SK-N-SH (cell line): ENCODE measurements around the gene RAB15. TPM values are rescaled to one million over a fixed set of nuclear protein-coding genes. Genes with fewer than 3 reads are reported as not detected.

Source experiments
- CTCF ChIA-PET: fragments of 300-600, 350-600 bp; formaldehyde crosslinking; extraction: SDS; loops from one replicate; lab custom pipeline; 2021; lab: Yijun Ruan, JAX
- POLR2A ChIA-PET: fragments of 350-600 bp; sonication (Branson Sonifier 250); formaldehyde crosslinking; extraction: SDS; loops from one replicate; lab custom pipeline; 2020; ENCODE audit warnings: antibody characterized with exemption, inconsistent platforms; lab: Yijun Ruan, JAX
- DNase-seq: peaks from one replicate; pipeline ENCODE4 v3.0.0; 2012
- H2AFZ ChIP-seq: fragments of 200-600 bp; sonication (generic); 2 replicates; pipeline ENCODE4 v1.8.1; 2016; ENCODE audit warnings: antibody characterized with exemption, mild to moderate bottlenecking, low read depth
- H3F3A ChIP-seq: fragments of 200-600 bp; sonication (generic); replicated peaks from 2 replicates; pipeline ENCODE3; 2016; ENCODE audit warnings: antibody characterized with exemption, mild to moderate bottlenecking; ENCODE audit not compliant: insufficient read depth
- H3K27ac ChIP-seq, 2 experiments: fragments of 200-500 bp in 1 of 2; fragments of 200-600 bp in 1 of 2; sonication (Bioruptor generic) in 1 of 2; sonication (generic), shearing (Covaris generic) in 1 of 2; 2 replicates each; pipeline versions ENCODE4 v1.5.1 to v1.6.1; 2014 to 2016; ENCODE audit warnings: low read depth in 2 of 2, inconsistent platforms in 1 of 2, low read length in 1 of 2, mild to moderate bottlenecking in 1 of 2, mixed read lengths in 1 of 2
- H3K27me3 ChIP-seq: fragments of 200-600 bp; sonication (generic), shearing (Covaris generic); 2 replicates; pipeline ENCODE4 v1.6.1; 2016; ENCODE audit warnings: mixed run types; ENCODE audit not compliant: insufficient read depth
- H3K36me3 ChIP-seq, 2 experiments: fragments of 200-500 bp in 1 of 2; fragments of 200-600 bp in 1 of 2; sonication (Bioruptor generic) in 1 of 2; sonication (generic) in 1 of 2; replicated peaks in 1 of 2; 2 replicates each; pipeline versions ENCODE3 to v1.5.1; 2014 to 2016; ENCODE audit warnings: low read length in 1 of 2, mild to moderate bottlenecking in 1 of 2; ENCODE audit not compliant: insufficient read depth in 2 of 2, control insufficient read depth in 1 of 2
- H3K4me1 ChIP-seq, 2 experiments: fragments of 200-500 bp in 1 of 2; fragments of 200-600 bp in 1 of 2; sonication (Bioruptor generic) in 1 of 2; sonication (generic), shearing (Covaris generic) in 1 of 2; 2 replicates each; pipeline versions ENCODE4 v1.5.1 to v1.6.1; 2014 to 2016; ENCODE audit warnings: low read depth in 1 of 2, low read length in 1 of 2, mixed run types in 1 of 2; ENCODE audit not compliant: insufficient read depth in 2 of 2, control insufficient read depth in 1 of 2
- H3K4me2 ChIP-seq: fragments of 200-600 bp; sonication (generic), shearing (Covaris generic); 2 replicates; pipeline ENCODE4 v1.6.1; 2017; ENCODE audit warnings: mixed run types
- H3K4me3 ChIP-seq, 2 experiments: fragments of 200-500 bp in 1 of 2; fragments of 200-600 bp in 1 of 2; sonication (Bioruptor generic) in 1 of 2; sonication (generic), shearing (Covaris generic) in 1 of 2; 2 replicates each; pipeline versions ENCODE4 v1.5.1 to v1.8.1; 2014 to 2016; ENCODE audit warnings: low read depth in 2 of 2, inconsistent platforms in 1 of 2, low read length in 1 of 2, mild to moderate bottlenecking in 1 of 2, mixed read lengths in 1 of 2, moderate library complexity in 1 of 2
- H3K79me2 ChIP-seq: fragments of 200-600 bp; sonication (generic); 2 replicates; pipeline ENCODE4 v1.8.1; 2017; ENCODE audit warnings: mild to moderate bottlenecking; ENCODE audit not compliant: insufficient read depth
- H3K9ac ChIP-seq: fragments of 200-600 bp; sonication (generic); 2 replicates; pipeline ENCODE4 v1.6.1; 2017; ENCODE audit warnings: mixed run types
- H3K9me2 ChIP-seq: fragments of 200-600 bp; sonication (generic); 2 replicates; pipeline ENCODE4 v1.6.1; 2017; ENCODE audit warnings: mixed run types
- H3K9me3 ChIP-seq: fragments of 200-600 bp; sonication (generic); 2 replicates; pipeline ENCODE4 v1.6.1; 2017; ENCODE audit warnings: mixed run types, mild to moderate bottlenecking, moderate library complexity
- H4K20me1 ChIP-seq: fragments of 200-600 bp; sonication (generic); 2 replicates; pipeline ENCODE4 v1.6.1; 2017; ENCODE audit warnings: mild to moderate bottlenecking, mixed run types; ENCODE audit not compliant: insufficient read depth
- CHD2 ChIP-seq: fragments of 150-350 bp; IDR thresholded peaks from 2 replicates; pipeline ENCODE4 v1.6.1; 2018; ENCODE audit warnings: low read length; ENCODE audit not compliant: partially characterized antibody
- ELF1 ChIP-seq: IDR thresholded peaks from 2 replicates; pipeline ENCODE4 v1.4.0; 2012
- EZH2phosphoT487 ChIP-seq: fragments of 200-600 bp; sonication (generic); IDR thresholded peaks from 2 replicates; pipeline ENCODE4 v1.6.1; 2017; ENCODE audit warnings: low read depth, mixed run types, mild to moderate bottlenecking, antibody characterized with exemption, moderate library complexity, borderline replicate concordance
- FOSL2 ChIP-seq: IDR thresholded peaks from 2 replicates; pipeline ENCODE4 v1.4.0; 2012; ENCODE audit warnings: low read depth, mild to moderate bottlenecking, moderate library complexity, borderline replicate concordance
- FOXJ3 ChIP-seq: sonication (generic); formaldehyde crosslinking; IDR thresholded peaks from 2 replicates; pipeline ENCODE4 v1.5.1; 2020; ENCODE audit warnings: mild to moderate bottlenecking, missing genetic modification reagents
- GATA2 ChIP-seq: sonication (generic); formaldehyde crosslinking; IDR thresholded peaks from 2 replicates; pipeline ENCODE4 v1.5.0; 2020; ENCODE audit warnings: mild to moderate bottlenecking, missing genetic modification reagents
- JUND ChIP-seq: IDR thresholded peaks from 2 replicates; pipeline ENCODE4 v1.4.0; 2012
- MAX ChIP-seq: IDR thresholded peaks from 2 replicates; pipeline ENCODE4 v1.4.0; 2012; ENCODE audit warnings: low read depth
- MXI1 ChIP-seq: IDR thresholded peaks from 2 replicates; pipeline ENCODE4 v1.6.1; 2012; ENCODE audit warnings: mild to moderate bottlenecking, low read depth, low read length, improper control_type of control experiment
- NFIC ChIP-seq: IDR thresholded peaks from 2 replicates; pipeline ENCODE4 v1.4.0; 2012; ENCODE audit warnings: borderline replicate concordance
- RAD21 ChIP-seq: IDR thresholded peaks from 2 replicates; pipeline ENCODE4 v1.6.1; 2012; ENCODE audit warnings: mild to moderate bottlenecking, low read length
- RXRA ChIP-seq: IDR thresholded peaks from 2 replicates; pipeline ENCODE4 v1.4.0; 2012; ENCODE audit warnings: low read depth, mild to moderate bottlenecking, borderline replicate concordance
- SMC3 ChIP-seq: IDR thresholded peaks from 2 replicates; pipeline ENCODE4 v1.6.1; 2012; ENCODE audit warnings: low read depth, low read length, improper control_type of control experiment
- TCF12 ChIP-seq: IDR thresholded peaks from 2 replicates; pipeline ENCODE4 v1.4.0; 2012
- TEAD4 ChIP-seq: IDR thresholded peaks from 2 replicates; pipeline ENCODE4 v1.4.0; 2012; ENCODE audit warnings: mild to moderate bottlenecking, borderline replicate concordance; ENCODE audit not compliant: insufficient read depth
- USF1 ChIP-seq: IDR thresholded peaks from 2 replicates; pipeline ENCODE4 v1.4.0; 2012; ENCODE audit warnings: low read depth, borderline replicate concordance
- WGBS: methylation state at CpG from one replicate; pipeline ENCODE4 v1.1.6; 2017; ENCODE audit warnings: low lambda C conversion rate; 5-methylcytosine and 5-hydroxymethylcytosine counted together
- polyA plus RNA-seq, 3 experiments: library from polyadenylated mRNA; depleted of rRNA; stranded (reverse); fragments of >200 nt; gene quantifications; 2 replicates each; pipeline ENCODE4 v1.2.3, GENCODE V29; 2012
- TF ChIP-seq, protein P1 (sequence below): fragments of 200-600 bp; sonication (generic); IDR thresholded peaks from 2 replicates; pipeline ENCODE4 v1.6.1; 2017; ENCODE audit warnings: antibody characterized with exemption, mild to moderate bottlenecking, moderate library complexity
- TF ChIP-seq, protein P2 (sequence below): fragments of 150-350 bp; IDR thresholded peaks from 2 replicates; pipeline ENCODE4 v1.6.1; 2017; ENCODE audit warnings: antibody characterized with exemption, low read length, low read depth, borderline replicate concordance
- TF ChIP-seq, protein P3 (sequence below): fragments of 150-350 bp; IDR thresholded peaks from 2 replicates; pipeline ENCODE4 v1.6.1; 2016; ENCODE audit warnings: mild to moderate bottlenecking, low read depth, low read length
- TF ChIP-seq, protein P4 (sequence below): IDR thresholded peaks from 2 replicates; pipeline ENCODE4; 2012

RAB15 gene
- polyA plus RNA-seq, 1 of the 3 experiments (the other 2 are of a cell fraction), result 14.2 TPM

- no peaks in the 10 kb centered on the region for H3K36me3 ChIP-seq
- peaks cover 16% of the 10 kb centered on the region for H3K79me2 ChIP-seq
- ChIA-PET CTCF (interaction anchor here (0.7 to 4.7 kb wide), 10 partner anchors 11 to 1088 kb away, joined by 3 to 50 read pairs (median 3); no protein-coding TSS in a partner anchor), POLR2A (no interaction called here)
- no peaks in the 10 kb centered on the region for H3K27me3 ChIP-seq
- peak overlapping the region; percentile 74 for H2AFZ ChIP-seq
- no peak overlapping the region for H3K27ac ChIP-seq
- DNase-seq, result peak; percentile 65
- no peak overlapping the region for H3K9ac ChIP-seq
- TF ChIP-seq SMC3 (peak; percentile 35), EZH2phosphoT487 (no peak), RAD21 (peak; percentile 79)
- TF ChIP-seq, protein P1, sequence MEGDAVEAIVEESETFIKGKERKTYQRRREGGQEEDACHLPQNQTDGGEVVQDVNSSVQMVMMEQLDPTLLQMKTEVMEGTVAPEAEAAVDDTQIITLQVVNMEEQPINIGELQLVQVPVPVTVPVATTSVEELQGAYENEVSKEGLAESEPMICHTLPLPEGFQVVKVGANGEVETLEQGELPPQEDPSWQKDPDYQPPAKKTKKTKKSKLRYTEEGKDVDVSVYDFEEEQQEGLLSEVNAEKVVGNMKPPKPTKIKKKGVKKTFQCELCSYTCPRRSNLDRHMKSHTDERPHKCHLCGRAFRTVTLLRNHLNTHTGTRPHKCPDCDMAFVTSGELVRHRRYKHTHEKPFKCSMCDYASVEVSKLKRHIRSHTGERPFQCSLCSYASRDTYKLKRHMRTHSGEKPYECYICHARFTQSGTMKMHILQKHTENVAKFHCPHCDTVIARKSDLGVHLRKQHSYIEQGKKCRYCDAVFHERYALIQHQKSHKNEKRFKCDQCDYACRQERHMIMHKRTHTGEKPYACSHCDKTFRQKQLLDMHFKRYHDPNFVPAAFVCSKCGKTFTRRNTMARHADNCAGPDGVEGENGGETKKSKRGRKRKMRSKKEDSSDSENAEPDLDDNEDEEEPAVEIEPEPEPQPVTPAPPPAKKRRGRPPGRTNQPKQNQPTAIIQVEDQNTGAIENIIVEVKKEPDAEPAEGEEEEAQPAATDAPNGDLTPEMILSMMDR, result peak; percentile 80
- no peaks in the 10 kb centered on the region for H4K20me1 ChIP-seq
- H3K4me3 ChIP-seq, result peak overlapping the region; percentile 36 to 54
- no peaks in the 10 kb centered on the region for H3F3A ChIP-seq
- WGBS, result 3% methylated on average over 15 of the region's 15 CpGs
- H3K9me2 ChIP-seq, result no peaks in the 10 kb centered on the region
- no peaks in the 10 kb centered on the region for H3K9me3 ChIP-seq
- H3K4me2 ChIP-seq, result peak overlapping the region; percentile 36
- H3K4me1 ChIP-seq, result peaks cover 6 to 8% of the 10 kb centered on the region in 2 experiments; a peak in 3 of 4 replicates
Measured at GRCh38 chr14:64983439-64984310, 11.5 kb upstream of the RAB15 start.

- H3K9me2 ChIP-seq, result no peaks in the 10 kb centered on the region
- no peak for DNase-seq
- CTCF ChIA-PET, result no interaction called here
- H3K9ac ChIP-seq, result no peak overlapping the region
- H3F3A ChIP-seq, result no peaks in the 10 kb centered on the region
- H3K4me3 ChIP-seq, result no peak overlapping the region
- no peaks in the 10 kb centered on the region for H3K27me3 ChIP-seq
- no peak overlapping the region for H3K4me2 ChIP-seq
- H3K79me2 ChIP-seq, result no peaks in the 10 kb centered on the region
- H3K9me3 ChIP-seq, result no peaks in the 10 kb centered on the region
- H3K36me3 ChIP-seq, result no peaks in the 10 kb centered on the region
- no peaks in the 10 kb centered on the region for H4K20me1 ChIP-seq
- 65% methylated on average over 5 of the region's 5 CpGs for WGBS
- no peak overlapping the region for H3K27ac ChIP-seq
- no peak overlapping the region for H2AFZ ChIP-seq
- POLR2A ChIA-PET, result no interaction called here
- H3K4me1 ChIP-seq, result peaks cover 0 to 2% of the 10 kb centered on the region in 2 experiments; a peak in 2 of 4 replicates
- TF ChIP-seq FOSL2 (peak; percentile 44; the same call in 1 of the 2 replicates), CHD2 (no peak), TEAD4 (no peak), GATA2 (no peak), USF1 (no peak), MAX (peak; percentile 53; the same call in 1 of the 2 replicates), NFIC (no peak), RXRA (no peak), JUND (0 out of 2 replicates have a peak, but pooled peaks have one; percentile 20), MXI1 (no peak), ELF1 (no peak), FOXJ3 (CRISPR knock-in tag) (no peak), TCF12 (no peak)
- TF ChIP-seq, protein P2, sequence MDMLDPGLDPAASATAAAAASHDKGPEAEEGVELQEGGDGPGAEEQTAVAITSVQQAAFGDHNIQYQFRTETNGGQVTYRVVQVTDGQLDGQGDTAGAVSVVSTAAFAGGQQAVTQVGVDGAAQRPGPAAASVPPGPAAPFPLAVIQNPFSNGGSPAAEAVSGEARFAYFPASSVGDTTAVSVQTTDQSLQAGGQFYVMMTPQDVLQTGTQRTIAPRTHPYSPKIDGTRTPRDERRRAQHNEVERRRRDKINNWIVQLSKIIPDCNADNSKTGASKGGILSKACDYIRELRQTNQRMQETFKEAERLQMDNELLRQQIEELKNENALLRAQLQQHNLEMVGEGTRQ, result no peak
- TF ChIP-seq, protein P3, sequence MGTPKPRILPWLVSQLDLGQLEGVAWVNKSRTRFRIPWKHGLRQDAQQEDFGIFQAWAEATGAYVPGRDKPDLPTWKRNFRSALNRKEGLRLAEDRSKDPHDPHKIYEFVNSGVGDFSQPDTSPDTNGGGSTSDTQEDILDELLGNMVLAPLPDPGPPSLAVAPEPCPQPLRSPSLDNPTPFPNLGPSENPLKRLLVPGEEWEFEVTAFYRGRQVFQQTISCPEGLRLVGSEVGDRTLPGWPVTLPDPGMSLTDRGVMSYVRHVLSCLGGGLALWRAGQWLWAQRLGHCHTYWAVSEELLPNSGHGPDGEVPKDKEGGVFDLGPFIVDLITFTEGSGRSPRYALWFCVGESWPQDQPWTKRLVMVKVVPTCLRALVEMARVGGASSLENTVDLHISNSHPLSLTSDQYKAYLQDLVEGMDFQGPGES, result no peak
- TF ChIP-seq, protein P4, sequence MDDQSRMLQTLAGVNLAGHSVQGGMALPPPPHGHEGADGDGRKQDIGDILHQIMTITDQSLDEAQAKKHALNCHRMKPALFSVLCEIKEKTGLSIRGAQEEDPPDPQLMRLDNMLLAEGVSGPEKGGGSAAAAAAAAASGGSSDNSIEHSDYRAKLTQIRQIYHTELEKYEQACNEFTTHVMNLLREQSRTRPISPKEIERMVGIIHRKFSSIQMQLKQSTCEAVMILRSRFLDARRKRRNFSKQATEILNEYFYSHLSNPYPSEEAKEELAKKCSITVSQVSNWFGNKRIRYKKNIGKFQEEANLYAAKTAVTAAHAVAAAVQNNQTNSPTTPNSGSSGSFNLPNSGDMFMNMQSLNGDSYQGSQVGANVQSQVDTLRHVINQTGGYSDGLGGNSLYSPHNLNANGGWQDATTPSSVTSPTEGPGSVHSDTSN, result no peak
Measured at GRCh38 chr14:64979336-64980074, 7.4 kb upstream of the RAB15 start.
